GM12872 (cell line): ENCODE results near the gene LEKR1.

ENCODE experiments used
- TF ChIP-seq, protein P1 (sequence below): IDR thresholded peaks from 3 replicates; pipeline ENCODE4 v1.5.1; 2011; ENCODE audit warnings: low read depth, mild to moderate bottlenecking, low read length, moderate library complexity; ENCODE audit not compliant: insufficient read depth

Gene LEKR1

DNA sequence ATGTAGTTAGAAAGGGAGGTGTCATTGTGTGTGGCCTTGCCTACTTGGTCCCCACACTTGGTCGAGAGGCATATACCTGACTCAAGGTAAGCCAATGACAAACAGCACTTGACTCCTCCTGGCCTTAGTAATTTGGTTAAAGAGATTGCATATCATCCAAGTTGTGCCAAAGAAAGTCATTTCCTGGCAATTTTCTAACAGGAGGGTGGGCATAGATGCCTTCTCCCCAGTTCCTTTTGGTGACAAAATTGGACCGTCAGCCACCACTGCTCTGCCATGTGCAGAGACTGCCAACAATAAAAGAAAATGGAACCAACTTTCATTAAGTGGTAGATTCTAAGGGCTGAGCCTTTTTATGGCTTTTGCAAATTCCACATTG lies 7.9 kb upstream of the LEKR1 start:
- TF ChIP-seq, protein P1, sequence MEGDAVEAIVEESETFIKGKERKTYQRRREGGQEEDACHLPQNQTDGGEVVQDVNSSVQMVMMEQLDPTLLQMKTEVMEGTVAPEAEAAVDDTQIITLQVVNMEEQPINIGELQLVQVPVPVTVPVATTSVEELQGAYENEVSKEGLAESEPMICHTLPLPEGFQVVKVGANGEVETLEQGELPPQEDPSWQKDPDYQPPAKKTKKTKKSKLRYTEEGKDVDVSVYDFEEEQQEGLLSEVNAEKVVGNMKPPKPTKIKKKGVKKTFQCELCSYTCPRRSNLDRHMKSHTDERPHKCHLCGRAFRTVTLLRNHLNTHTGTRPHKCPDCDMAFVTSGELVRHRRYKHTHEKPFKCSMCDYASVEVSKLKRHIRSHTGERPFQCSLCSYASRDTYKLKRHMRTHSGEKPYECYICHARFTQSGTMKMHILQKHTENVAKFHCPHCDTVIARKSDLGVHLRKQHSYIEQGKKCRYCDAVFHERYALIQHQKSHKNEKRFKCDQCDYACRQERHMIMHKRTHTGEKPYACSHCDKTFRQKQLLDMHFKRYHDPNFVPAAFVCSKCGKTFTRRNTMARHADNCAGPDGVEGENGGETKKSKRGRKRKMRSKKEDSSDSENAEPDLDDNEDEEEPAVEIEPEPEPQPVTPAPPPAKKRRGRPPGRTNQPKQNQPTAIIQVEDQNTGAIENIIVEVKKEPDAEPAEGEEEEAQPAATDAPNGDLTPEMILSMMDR: no peak

DNA sequence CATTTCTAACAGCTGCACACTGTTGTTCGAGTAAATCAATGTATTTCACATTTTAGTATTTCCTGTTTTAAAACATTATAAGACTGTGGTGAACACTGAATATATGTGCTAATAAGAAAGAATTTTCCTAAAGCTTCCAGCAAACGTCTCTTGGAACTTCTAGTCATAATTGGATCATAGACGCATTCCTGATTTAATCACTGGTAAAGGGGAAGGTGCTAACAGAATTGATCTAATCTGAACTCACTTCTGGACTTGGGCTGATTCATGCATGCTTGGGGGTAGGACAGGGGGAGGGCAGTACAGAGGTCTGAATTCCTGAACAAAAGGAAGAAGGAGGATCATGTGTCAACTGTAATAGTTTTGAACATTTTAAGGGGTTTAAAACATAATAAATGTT lies 7.3 kb upstream of the LEKR1 start:
- TF ChIP-seq, protein P1: no peak

DNA sequence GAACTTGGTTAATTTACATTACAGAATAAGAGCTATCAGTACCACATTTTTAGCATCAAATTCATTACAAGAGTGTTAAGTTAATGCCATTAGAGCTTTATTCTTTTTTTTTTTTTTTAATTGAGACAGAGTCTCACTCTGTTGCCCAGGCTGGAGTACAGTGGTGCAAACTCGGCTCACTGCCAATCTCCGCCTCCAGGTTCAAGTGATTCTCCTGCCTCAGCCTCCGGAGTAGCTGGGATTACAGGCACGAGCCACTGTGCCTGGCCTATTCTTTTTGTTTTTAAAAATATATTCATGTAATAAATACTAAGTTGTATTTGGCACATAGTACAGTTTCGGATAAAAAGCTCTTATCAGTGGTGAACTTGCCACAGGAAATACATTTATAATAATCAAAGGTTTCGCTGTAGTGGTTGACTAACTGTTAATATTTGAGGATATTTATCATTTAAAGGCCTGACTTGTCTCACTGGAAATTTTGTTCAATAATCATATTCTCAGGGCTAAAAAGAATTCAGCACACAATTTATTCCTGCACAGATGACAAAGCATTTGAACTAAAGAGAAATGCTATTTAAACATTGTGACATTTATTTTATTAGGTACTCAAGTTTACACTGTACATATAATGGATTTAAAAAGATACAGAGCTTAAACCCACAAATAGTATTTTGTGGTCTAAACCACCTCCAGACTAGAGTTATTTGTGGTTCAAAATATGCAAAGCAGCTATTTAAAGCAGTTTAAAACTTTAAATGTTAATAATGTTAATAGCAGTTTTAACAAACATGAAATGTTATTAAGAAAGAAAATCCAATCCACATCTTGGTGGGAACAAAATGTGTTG lies 6.1 kb upstream of the LEKR1 start:
- TF ChIP-seq, protein P1: no peak

DNA sequence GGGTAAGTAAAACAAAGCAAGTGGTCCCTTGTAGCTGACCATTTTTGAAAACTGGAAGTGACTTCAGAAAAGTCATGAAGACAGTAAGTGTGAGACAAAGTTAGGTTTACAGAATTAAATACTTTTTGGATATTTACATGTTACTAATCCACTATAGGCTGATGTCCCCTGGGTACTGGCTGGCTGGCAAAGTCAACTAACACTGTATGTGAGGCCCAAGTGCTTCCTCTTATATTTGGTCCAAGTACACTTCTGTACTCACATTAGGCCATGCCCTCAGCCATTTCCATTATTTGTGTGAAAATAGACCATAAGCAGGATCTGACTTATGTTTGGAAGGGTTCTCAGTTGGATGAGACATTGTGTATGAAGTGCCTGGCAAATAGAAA lies 5.5 kb upstream of the LEKR1 start:
- TF ChIP-seq, protein P1: no peak

DNA sequence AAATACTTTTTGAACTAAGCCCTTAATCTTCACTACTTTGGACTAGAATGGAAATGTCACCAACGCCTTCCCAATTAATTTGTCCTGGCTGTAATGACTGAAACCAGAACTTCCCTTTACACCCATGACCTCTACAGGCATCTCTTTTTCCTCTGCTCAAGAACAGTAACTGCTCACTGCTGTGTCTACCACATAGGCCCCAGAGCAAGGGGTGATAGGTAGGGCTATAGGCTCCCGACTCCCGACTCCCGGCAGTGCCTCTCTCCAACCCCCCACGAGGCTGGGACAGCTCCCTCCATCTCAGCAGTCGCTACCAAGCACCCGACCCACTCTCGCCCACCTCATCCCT lies 384 bp upstream of the LEKR1 start:
- TF ChIP-seq, protein P1: no peak

DNA sequence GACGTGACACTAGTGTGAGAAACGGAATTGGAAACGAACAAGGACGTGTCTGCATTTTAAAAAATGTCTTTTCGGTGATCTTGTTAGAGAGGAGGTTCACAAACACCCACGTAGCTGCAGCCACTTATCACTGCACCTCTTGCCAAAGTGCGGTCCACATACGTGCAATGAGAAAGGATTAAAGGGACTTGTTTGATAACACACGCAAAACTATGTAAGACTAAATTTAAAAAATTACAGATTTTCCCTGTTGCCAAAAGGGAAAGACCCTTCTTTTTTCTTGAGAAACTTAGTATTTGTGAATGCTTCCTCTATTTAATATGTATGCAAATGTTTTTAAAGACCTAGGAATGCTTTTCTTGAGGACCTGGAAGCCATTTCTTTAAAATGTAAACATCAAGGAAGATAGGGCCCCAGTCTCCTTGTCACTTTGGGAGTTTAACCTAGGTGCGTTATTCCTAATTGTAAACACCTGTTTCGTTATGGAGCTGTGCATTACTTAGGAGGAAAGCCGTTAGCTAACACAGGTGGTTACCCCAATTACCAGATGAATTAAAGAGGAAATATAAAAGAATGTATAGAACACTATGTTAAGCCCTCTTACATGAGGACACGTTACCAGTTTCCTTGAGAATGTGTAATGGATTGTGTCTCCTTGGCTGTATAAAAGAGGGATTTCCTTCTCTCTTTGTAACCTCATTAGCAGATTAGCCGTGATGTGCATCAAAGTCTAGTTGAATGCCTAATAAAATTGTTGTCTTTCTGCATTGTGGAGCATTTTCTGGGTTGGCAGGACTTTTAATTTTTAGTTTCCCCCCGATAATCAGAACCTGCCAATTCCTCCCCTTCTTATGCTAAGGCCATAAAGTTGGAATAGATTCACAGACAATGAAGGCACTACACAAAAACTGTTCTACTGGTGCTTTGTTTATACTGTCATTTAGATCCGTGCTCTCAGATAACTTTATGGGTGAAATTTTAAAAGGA lies 1.0 kb downstream of the LEKR1 start:
- TF ChIP-seq, protein P1: no peak

DNA sequence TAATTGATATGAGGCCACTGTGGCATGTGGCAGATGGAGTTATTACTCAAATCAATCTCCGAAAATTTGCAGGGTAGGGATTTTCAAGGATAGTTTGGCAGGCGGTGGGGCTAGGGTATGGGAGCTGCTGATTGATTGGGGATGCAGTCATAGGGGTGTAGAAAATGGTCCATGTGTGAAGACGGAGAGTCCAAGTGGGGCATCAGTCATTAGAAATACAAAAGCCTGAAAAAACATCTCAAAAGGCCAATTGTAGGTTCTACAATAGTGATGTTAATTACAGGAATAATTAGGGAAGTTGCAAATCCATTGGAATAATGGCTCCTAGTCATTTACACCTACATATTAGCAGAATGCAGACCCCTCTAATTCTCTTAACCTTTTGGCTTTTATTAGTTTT lies 4.9 kb downstream of the LEKR1 start:
- TF ChIP-seq, protein P1: no peak
